ENCODE data around the gene PREX1. TPM values are rescaled to one million over a fixed set of nuclear protein-coding genes. Genes with fewer than 3 reads are reported as not detected.
A peak's percentile ranks its signal among the peaks of the same experiment; 100 is the strongest.

The PREX1 gene
- total RNA-seq, 1 donor from 2014 or later = 66.0 TPM

DNA sequence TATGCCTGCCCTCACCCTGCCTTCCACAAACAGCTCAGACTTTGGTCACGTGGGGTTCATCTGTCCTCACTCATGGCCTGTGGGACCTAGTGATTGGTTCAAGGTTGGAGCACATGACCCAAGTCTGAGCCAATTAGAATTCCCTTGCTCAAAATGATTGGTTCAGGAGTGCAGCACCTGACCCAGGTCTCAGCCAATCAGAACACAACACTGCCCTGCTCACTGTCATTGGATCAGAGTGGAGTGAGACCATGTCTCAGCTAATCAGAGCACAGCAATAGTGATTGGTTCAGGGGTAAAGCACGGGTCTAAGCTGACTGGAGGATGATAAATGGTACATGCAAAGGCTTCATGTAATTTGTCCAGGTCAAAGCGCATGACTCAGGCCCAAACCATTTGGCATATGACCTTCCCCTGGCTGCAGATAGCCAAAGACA is 102.2 kb downstream of the PREX1 start:
- H3K27me3 ChIP-seq = no peaks in the 10 kb centered on the region
- intact Hi-C loops (cut with DNase I) = no loop called here
- ATAC-seq (no peak), DNase-seq (no peak)
- TF ChIP-seq, protein P1, sequence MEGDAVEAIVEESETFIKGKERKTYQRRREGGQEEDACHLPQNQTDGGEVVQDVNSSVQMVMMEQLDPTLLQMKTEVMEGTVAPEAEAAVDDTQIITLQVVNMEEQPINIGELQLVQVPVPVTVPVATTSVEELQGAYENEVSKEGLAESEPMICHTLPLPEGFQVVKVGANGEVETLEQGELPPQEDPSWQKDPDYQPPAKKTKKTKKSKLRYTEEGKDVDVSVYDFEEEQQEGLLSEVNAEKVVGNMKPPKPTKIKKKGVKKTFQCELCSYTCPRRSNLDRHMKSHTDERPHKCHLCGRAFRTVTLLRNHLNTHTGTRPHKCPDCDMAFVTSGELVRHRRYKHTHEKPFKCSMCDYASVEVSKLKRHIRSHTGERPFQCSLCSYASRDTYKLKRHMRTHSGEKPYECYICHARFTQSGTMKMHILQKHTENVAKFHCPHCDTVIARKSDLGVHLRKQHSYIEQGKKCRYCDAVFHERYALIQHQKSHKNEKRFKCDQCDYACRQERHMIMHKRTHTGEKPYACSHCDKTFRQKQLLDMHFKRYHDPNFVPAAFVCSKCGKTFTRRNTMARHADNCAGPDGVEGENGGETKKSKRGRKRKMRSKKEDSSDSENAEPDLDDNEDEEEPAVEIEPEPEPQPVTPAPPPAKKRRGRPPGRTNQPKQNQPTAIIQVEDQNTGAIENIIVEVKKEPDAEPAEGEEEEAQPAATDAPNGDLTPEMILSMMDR (IDR thresholded peaks at IDR 0.05) = no peak
- peaks cover 41% of the 10 kb centered on the region for H3K4me1 ChIP-seq
- H3K27ac ChIP-seq = no peak overlapping the region
- H3K36me3 ChIP-seq = peaks cover 8% of the 10 kb centered on the region
- H3K4me3 ChIP-seq = no peak overlapping the region
- no peaks in the 10 kb centered on the region for H3K9me3 ChIP-seq

DNA sequence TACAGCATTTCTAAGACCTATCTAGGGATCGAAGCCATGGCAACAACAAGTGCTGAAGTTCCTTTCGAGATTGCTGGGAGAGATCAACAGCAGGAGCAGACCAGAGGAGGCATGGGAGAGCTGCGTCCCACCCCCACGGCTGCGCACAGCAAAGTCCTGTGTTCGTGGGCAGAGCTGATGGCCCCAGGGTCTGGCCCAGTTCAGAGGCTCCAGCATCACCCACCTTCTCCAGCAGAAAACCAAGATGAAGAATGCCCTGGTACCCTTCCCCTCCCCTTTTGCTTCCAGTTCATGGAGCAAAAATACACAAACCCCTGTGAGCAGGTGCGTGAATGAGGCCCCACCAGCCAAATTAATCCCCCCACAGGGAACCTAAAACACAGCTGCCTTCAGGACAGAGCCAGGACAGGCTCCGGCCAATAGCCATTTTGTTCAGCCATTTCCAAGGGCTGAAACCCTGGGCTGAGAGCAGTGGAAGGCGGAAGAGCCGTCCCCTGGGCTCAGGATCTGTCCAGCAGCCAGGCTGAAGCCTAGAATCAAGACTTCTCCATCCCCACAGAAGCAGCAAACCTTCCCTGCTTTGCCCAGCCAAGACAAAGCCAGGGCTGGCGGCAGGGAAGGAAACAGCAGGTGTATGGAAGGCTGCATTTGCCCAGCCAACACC is 102.8 kb downstream of the PREX1 start:
- TF ChIP-seq, protein P1 (IDR thresholded peaks at IDR 0.05) = no peak
- Histone ChIP-seq H3K4me1 (peaks cover 41% of the 10 kb centered on the region), H3K27me3 (no peaks in the 10 kb centered on the region), H3K9me3 (no peaks in the 10 kb centered on the region), H3K36me3 (peaks cover 8% of the 10 kb centered on the region), H3K27ac (no peak overlapping the region), H3K4me3 (no peak overlapping the region)
- no peak for ATAC-seq
- intact Hi-C loops (cut with DNase I) = no loop called here
- DNase-seq = no peak

DNA sequence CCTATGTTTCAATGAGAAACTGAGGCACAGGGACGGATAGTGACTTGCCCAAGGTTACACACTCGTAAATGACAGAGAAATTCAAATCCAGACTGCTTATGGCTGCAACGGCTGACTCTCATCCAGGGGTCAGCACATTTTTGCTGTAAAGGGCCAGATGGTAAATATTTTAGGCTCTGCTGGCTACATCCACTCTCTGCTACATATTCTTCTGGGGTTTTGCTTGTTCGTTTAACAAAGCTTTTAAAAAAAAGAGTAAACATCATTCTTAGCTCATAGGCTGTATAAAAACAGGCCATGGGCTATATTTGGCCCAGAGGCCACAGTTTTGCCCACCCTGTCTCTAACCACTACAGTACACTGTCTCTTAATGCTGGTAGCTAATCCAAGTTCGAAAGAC is 103.4 kb downstream of the PREX1 start:
- Histone ChIP-seq H3K4me1 (peaks cover 35% of the 10 kb centered on the region), H3K9me3 (no peaks in the 10 kb centered on the region), H3K4me3 (no peak overlapping the region), H3K27ac (peak overlapping the region; percentile 82), H3K27me3 (no peaks in the 10 kb centered on the region), H3K36me3 (peaks cover 8% of the 10 kb centered on the region)
- TF ChIP-seq, protein P1 (IDR thresholded peaks at IDR 0.05) = no peak
- intact Hi-C loops (cut with DNase I) = no loop called here
- DNase-seq = no peak
- ATAC-seq = no peak

DNA sequence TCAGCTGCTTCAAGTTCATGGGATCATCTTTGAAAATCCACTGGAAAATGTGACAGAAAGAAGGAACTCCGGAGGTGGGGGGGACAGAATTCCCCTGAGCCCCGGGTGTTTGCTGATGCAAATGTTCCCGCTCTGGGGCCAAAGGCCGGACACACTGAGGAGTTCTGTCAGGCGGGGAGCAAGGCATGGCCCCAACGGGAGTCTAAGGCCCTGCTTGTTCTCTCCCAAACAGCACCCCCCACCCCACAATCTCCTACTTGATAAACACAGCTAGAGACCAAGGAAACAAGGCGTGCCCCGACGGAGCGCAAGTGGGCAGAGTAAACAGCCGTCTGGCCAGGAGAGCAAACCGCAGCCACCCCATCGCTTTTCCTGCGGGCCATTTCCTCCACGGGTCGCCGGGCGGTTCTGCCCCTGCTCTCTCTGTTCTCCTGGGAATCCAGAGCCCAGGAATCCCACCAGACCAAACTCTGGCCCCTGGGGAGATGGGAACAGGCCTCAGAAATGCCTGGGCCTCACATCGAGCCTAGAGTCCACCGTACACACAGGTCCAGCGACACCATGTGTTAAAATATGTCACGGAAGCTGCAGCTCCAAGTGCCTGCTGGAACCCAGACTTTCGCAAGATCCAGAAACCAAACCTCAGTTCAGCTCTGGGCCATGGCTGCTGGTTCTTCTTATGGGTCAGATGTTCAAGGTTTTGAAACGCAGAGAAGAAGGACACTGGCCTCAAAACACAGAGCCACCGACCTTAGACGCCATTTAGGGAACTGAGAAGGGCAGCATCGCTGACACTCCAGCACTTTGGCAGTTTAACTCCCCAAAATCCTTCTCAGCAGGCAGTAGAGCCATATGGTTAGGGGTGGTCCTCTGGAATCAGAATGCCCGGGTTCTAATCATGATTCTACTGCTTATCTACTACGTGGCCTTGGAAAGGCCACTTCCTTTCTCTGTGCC is 104.2 kb downstream of the PREX1 start:
- intact Hi-C loops (cut with DNase I) = no loop called here
- TF ChIP-seq, protein P1 (IDR thresholded peaks at IDR 0.05) = peak; percentile 9
- Histone ChIP-seq H3K4me3 (no peak overlapping the region), H3K27ac (peak overlapping the region; percentile 82), H3K27me3 (no peaks in the 10 kb centered on the region), H3K4me1 (peaks cover 35% of the 10 kb centered on the region), H3K36me3 (peaks cover 8% of the 10 kb centered on the region), H3K9me3 (no peaks in the 10 kb centered on the region)
- ATAC-seq (peak; percentile 72), DNase-seq (peak; percentile 73)

DNA sequence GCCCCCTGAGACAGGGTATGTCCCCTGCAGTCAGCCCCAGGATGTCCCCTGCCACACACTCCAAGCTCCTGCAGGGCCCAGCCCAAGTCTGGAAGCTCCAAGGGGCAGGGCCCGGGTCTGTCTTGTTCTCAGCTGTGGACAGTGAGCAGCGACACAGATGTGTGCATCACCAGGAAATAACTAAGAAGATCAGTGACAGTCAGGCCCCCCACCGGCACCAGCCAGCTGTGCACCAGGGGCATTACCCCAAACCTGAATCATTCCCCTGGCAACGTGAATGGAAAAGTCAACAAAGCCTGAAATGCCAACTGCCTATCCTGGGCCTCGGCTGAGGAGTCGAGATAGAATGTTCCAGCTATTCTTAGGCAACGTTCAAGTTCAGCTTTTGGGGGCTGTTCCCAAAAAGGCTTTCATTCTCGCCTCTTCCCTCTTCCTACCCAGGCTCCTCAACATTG is 105.0 kb downstream of the PREX1 start:
- H3K9me3 ChIP-seq = no peaks in the 10 kb centered on the region
- H3K4me3 ChIP-seq = no peak overlapping the region
- H3K4me1 ChIP-seq = peaks cover 42% of the 10 kb centered on the region
- peaks cover 8% of the 10 kb centered on the region for H3K36me3 ChIP-seq
- intact Hi-C loops (cut with DNase I) = no loop called here
- H3K27ac ChIP-seq = peak overlapping the region; percentile 82
- no peaks in the 10 kb centered on the region for H3K27me3 ChIP-seq
- TF ChIP-seq, protein P1 (IDR thresholded peaks at IDR 0.05) = no peak
- DNase-seq (no peak), ATAC-seq (no peak)

All from upper lobe of right lung (tissue), 1 donor.